Liver (tissue), 3 donors: ENCODE results near the gene GPR176.

ENCODE experiments used
- EGR1 ChIP-seq, 2 donors: IDR thresholded peaks; 2 replicates each; pipeline ENCODE4 v1.6.1; 2016 to 2018; ENCODE audit warnings: antibody characterized with exemption in 2 of 2, low read depth in 2 of 2
- FOXA1 ChIP-seq: IDR thresholded peaks from 2 replicates; pipeline ENCODE4 v1.6.1; 2016; ENCODE audit warnings: antibody characterized with exemption
- GABPA ChIP-seq, 2 donors: IDR thresholded peaks in 1 of 2; conservative IDR thresholded peaks in 1 of 2; 2 replicates each; pipeline ENCODE4 v1.6.1; 2016; ENCODE audit warnings: antibody characterized with exemption in 2 of 2, mild to moderate bottlenecking in 1 of 2, moderate library complexity in 1 of 2
- HNF4A ChIP-seq, 2 donors: conservative IDR thresholded peaks; 2 replicates each; pipeline ENCODE4 v1.6.1; 2016; ENCODE audit warnings: antibody characterized with exemption in 2 of 2, mild to moderate bottlenecking in 2 of 2
- HNF4G ChIP-seq: IDR thresholded peaks from 2 replicates; pipeline ENCODE4 v1.6.1; 2016; ENCODE audit warnings: antibody characterized with exemption
- JUND ChIP-seq, 2 donors: IDR thresholded peaks; 2 replicates each; pipeline ENCODE4 v1.6.1; 2016; ENCODE audit warnings: antibody characterized with exemption in 2 of 2
- RAD21 ChIP-seq, 2 donors: IDR thresholded peaks; 2 replicates each; pipeline ENCODE4 v1.6.1; 2016; ENCODE audit warnings: antibody characterized with exemption in 2 of 2, mild to moderate bottlenecking in 2 of 2
- RXRA ChIP-seq, 2 donors: IDR thresholded peaks; 2 replicates each; pipeline ENCODE4 v1.6.1; 2017 to 2018; ENCODE audit warnings: antibody characterized with exemption in 2 of 2, mild to moderate bottlenecking in 1 of 2
- SP1 ChIP-seq: IDR thresholded peaks from 2 replicates; pipeline ENCODE4 v1.6.1; 2018; ENCODE audit warnings: antibody characterized with exemption, mild to moderate bottlenecking
- YY1 ChIP-seq: IDR thresholded peaks from 2 replicates; pipeline ENCODE4 v1.6.1; 2016; ENCODE audit warnings: antibody characterized with exemption, mild to moderate bottlenecking
- TF ChIP-seq, protein P1 (sequence below): fragments of 150-350 bp; IDR thresholded peaks from 2 replicates; pipeline ENCODE4 v1.5.1; 2017; ENCODE audit warnings: improper control_type of control experiment, low read depth, low read length; ENCODE audit not compliant: missing input control
- TF ChIP-seq, protein P2 (sequence below): IDR thresholded peaks from 2 replicates; pipeline ENCODE4 v1.6.1; 2016; ENCODE audit warnings: antibody characterized with exemption
- TF ChIP-seq, protein P3 (sequence below): IDR thresholded peaks from 2 replicates; pipeline ENCODE4 v1.6.1; 2016; ENCODE audit warnings: antibody characterized with exemption
- TF ChIP-seq, protein P4 (sequence below): IDR thresholded peaks from 2 replicates; pipeline ENCODE4 v1.6.1; 2016; ENCODE audit warnings: antibody characterized with exemption, mild to moderate bottlenecking
- donor health status: healthy.
- donor health status: healthy.

DNA sequence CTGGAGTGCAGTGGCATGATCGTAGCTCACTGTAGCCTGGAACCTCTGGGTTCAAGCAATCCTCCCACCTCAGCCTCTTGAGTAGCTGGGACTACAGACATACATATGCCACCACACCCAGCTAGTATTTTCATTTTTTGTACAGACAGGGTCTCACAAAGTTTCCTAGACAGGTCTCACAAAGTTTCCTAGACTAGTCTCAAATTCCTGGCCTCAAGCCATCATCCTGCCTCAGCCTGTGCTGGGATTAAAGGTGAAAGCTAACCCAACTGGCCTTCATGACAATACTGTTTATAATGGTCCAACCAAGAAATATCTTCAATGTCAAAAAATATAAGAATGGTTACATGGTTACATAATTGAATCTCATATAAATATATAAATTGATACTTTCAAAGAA lies 24.0 kb downstream of the GPR176 start:
- TF ChIP-seq, protein P1, sequence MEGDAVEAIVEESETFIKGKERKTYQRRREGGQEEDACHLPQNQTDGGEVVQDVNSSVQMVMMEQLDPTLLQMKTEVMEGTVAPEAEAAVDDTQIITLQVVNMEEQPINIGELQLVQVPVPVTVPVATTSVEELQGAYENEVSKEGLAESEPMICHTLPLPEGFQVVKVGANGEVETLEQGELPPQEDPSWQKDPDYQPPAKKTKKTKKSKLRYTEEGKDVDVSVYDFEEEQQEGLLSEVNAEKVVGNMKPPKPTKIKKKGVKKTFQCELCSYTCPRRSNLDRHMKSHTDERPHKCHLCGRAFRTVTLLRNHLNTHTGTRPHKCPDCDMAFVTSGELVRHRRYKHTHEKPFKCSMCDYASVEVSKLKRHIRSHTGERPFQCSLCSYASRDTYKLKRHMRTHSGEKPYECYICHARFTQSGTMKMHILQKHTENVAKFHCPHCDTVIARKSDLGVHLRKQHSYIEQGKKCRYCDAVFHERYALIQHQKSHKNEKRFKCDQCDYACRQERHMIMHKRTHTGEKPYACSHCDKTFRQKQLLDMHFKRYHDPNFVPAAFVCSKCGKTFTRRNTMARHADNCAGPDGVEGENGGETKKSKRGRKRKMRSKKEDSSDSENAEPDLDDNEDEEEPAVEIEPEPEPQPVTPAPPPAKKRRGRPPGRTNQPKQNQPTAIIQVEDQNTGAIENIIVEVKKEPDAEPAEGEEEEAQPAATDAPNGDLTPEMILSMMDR: no peak
- TF ChIP-seq HNF4G (no peak), JUND (IDR thresholded peaks at IDR 0.05) (no peak), FOXA1 (no peak), SP1 (no peak), EGR1 (IDR thresholded peaks at IDR 0.05; ENCODE audit: low read depth in 2 of 2) (no peak), YY1 (no peak), RAD21 (IDR thresholded peaks at IDR 0.05) (no peak), RXRA (IDR thresholded peaks at IDR 0.05) (no peak), GABPA (IDR thresholded peaks at IDR 0.05 in 1 of 2, conservative IDR thresholded peaks at IDR 0.05 in 1 of 2) (no peak), HNF4A (conservative IDR thresholded peaks at IDR 0.05) (no peak)
- TF ChIP-seq, protein P2, sequence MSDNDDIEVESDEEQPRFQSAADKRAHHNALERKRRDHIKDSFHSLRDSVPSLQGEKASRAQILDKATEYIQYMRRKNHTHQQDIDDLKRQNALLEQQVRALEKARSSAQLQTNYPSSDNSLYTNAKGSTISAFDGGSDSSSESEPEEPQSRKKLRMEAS: no peak
- TF ChIP-seq, protein P3, sequence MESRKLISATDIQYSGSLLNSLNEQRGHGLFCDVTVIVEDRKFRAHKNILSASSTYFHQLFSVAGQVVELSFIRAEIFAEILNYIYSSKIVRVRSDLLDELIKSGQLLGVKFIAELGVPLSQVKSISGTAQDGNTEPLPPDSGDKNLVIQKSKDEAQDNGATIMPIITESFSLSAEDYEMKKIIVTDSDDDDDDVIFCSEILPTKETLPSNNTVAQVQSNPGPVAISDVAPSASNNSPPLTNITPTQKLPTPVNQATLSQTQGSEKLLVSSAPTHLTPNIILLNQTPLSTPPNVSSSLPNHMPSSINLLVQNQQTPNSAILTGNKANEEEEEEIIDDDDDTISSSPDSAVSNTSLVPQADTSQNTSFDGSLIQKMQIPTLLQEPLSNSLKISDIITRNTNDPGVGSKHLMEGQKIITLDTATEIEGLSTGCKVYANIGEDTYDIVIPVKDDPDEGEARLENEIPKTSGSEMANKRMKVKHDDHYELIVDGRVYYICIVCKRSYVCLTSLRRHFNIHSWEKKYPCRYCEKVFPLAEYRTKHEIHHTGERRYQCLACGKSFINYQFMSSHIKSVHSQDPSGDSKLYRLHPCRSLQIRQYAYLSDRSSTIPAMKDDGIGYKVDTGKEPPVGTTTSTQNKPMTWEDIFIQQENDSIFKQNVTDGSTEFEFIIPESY: no peak
- TF ChIP-seq, protein P4, sequence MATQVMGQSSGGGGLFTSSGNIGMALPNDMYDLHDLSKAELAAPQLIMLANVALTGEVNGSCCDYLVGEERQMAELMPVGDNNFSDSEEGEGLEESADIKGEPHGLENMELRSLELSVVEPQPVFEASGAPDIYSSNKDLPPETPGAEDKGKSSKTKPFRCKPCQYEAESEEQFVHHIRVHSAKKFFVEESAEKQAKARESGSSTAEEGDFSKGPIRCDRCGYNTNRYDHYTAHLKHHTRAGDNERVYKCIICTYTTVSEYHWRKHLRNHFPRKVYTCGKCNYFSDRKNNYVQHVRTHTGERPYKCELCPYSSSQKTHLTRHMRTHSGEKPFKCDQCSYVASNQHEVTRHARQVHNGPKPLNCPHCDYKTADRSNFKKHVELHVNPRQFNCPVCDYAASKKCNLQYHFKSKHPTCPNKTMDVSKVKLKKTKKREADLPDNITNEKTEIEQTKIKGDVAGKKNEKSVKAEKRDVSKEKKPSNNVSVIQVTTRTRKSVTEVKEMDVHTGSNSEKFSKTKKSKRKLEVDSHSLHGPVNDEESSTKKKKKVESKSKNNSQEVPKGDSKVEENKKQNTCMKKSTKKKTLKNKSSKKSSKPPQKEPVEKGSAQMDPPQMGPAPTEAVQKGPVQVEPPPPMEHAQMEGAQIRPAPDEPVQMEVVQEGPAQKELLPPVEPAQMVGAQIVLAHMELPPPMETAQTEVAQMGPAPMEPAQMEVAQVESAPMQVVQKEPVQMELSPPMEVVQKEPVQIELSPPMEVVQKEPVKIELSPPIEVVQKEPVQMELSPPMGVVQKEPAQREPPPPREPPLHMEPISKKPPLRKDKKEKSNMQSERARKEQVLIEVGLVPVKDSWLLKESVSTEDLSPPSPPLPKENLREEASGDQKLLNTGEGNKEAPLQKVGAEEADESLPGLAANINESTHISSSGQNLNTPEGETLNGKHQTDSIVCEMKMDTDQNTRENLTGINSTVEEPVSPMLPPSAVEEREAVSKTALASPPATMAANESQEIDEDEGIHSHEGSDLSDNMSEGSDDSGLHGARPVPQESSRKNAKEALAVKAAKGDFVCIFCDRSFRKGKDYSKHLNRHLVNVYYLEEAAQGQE: no peak
